ENCODE results near the gene HTR1B.

GRCh38 chr6:77425671-77426070 is 37.6 kb downstream of the HTR1B start:
- no peak for TF ChIP-seq CTCF (conservative IDR thresholded peaks at IDR 0.05; ENCODE audit: low read depth, low read length)
- no peak for TF ChIP-seq RAD21 (IDR thresholded peaks at IDR 0.05; ENCODE audit: low read length)
- no peak for TF ChIP-seq SMC3 (IDR thresholded peaks at IDR 0.05; ENCODE audit: low read depth, low read length)
- no peak for TF ChIP-seq FOS (IDR thresholded peaks at IDR 0.05; ENCODE audit: low read depth, low read length)
- TF ChIP-seq POLR2A (IDR thresholded peaks at IDR 0.05; ENCODE audit: low read depth, low read length), result no peak
- no peak for TF ChIP-seq MAZ (IDR thresholded peaks at IDR 0.05; ENCODE audit: borderline replicate concordance, low read depth, low read length)
- no peak for TF ChIP-seq RCOR1 (IDR thresholded peaks at IDR 0.05; ENCODE audit: insufficient replicate concordance, low read length)
- TF ChIP-seq ELK1 (IDR thresholded peaks at IDR 0.05; ENCODE audit: borderline replicate concordance, low read depth, low read length), result no peak
